Pulmonary artery endothelial cell (primary cell): ENCODE results near the gene RPE. TPM values are rescaled to one million over a fixed set of nuclear protein-coding genes. Genes with fewer than 3 reads are reported as not detected.

ENCODE experiments used
- DNase-seq: peaks from one replicate; pipeline ENCODE4 v3.0.0-alpha.2; 2011; ENCODE audit warnings: low read depth, low spot score
- total RNA-seq: library from RNA; depleted of rRNA; stranded (reverse); fragments of >200 nt; gene quantifications from 2 replicates; pipeline ENCODE4 v1.2.3, GENCODE V29; 2014

RPE gene
- total RNA-seq, result 89.9 and 123 TPM in 2 replicates

DNA sequence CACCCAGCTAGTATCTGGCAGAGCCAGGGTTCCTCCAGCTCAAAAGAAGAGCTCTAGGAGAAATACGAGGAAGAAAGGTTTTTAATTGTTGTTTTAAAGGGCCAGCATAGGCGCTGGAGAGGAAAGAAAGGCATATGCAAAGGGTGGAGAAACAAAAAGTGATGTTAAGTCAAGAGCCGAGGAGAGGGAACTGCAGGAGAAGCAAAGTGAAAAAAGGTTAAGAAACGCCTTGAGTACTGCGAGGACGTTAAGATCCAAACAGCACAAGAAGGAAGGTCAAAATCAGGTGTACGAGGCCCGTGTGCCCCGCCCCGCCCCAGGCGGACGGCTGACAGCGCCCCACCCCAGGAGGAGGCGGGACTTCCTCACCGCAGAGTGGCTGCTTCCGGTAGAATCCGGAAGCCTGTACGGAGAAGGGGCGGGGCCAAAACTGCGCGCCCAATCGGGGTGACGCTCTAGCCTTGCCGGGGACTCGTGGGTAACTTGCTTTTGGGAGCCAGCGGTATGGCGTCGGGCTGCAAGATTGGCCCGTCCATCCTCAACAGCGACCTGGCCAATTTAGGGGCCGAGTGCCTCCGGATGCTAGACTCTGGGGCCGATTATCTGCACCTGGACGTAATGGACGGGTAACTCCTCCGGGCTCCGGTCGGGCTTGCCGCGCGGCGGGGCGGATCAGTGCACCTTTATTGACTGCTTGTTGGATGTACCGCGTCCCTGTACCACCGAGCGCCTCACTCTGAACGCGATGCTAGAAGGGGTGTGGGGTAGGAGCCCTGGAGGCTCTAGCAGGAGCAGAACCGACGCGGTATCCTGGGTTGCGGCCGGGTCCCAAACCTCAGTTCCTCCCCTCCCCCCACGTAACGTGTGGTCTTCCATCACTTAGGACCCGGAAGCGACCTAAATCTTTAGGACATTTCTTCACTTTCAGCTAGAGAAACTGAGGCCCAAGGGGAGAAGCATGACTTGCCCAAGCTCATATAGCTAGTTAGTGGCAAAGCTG is at the start of gene RPE:
TSS of gene RPE (plus strand) at position 481 of the 1,000 bp plus-strand sequence. CDS start at position 505, 24 bp downstream.
- DNase-seq, result peak; percentile 69

DNA sequence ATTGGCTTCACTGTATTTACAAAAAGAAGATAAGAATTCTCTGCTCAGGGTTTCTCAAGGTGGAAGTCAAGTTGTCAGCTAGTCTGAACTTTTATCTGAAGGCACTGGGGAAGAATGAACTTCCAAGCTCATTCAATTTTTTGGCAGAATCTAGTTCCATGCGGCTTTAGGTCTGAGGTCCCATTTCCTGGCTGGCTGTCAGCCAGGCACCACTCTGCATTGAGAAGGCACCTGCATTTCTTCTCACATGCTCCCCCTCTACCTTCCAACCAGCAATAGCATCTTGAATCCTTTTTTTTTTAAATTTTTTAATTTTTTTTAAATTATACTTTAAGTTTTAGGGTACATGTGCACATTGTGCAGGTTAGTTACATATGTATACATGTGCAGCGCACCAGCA is 46.2 kb upstream of the RPE start:
- no peak for DNase-seq

DNA sequence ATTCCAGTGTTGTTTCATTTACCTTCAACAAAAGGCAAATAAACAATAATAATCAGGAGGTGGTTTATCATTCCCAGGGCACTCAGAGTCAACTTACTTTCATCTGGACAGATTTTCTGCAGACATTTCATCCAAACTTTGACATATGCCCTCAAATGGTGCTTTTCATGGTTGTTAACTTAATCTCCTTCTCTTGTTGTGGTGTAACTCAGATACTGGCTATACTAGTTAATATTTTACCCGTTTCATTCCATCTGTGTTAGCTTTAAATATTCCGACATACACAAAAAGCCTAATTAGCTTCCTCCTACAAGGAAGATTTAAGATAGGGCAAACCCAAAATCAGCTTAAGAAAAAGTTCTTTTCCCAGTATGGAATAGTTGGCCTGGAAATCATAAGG is 44.4 kb upstream of the RPE start:
- DNase-seq, result no peak

DNA sequence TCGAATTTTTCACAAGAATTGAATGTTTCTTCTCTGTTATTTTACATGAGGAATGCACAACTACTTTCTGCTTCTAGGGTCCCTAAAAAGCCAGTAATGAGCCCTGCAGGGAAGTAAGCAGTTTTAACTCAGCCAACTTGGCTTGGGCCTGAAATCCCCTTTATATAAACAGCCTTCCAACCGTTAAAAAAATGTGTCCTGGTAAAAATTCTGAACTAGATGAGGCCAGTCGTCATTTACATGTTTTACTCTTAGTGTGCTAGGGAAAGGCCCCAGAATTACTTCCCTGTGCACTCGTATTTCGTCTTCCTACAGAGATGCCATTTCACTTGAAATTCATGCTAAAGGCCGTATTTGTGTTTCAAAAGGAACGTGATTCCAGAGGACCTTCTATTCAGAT is 42.4 kb upstream of the RPE start:
- DNase-seq, result no peak

DNA sequence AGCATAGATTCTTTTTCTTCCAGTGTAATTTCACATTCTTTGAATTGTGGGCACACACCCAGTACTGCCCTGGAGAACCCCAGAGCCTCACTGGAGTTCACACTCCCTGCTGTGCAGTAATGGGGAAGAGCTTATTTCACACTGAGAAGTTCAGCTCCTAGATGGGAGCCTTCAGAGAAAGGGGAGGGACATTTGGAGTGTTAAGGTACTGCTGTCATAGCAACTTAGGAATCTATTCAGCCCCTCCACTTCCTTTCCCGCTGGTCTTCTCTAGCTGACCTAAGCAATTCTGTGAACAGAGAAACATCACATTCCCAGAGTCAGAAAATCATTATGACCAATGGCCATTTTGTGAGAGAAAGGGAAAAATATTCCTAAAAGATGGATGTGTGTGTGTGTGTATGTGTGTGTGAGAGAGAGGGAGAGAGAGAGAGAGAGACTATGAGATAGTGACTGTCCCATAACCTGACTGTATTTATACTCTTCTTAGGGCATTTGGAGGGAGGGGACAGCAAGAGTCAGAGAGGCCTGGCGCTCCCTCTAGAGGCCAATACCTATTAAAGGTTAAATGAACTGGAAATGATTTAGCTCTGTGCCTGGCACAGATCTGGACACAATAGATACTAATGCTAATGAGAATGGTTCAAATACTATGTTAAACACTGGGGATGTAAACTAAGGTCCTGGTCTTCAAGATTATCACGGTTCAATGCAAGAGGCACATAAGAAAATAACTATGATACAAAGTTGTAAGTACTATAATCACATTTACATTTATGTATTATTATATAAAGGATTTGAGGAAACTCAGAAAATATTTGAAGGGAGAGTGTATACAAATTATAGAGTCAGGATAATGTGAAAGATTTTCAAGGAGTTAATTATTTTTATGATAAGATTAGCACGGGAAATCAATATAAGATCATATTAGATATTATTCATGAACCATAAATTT is 41.5 kb upstream of the RPE start:
- peak; percentile 8 for DNase-seq

DNA sequence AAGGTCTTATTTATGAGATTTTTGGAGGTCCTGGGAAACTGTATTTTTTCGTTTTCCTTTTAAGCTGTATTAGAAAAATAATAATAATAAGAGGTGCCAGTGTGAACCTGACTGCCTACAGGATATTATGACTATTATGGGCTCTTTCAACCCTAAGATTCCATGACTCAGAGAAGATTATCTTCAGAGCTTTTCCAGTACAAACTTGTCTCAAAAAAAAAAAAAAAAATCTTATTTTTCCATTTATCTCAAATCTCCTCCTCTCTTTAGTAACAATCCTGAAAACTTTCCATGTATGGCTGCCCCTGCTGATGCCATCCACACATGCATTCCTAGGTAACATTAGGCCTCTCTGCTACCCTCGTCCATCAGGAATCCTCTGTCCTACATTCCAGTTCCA is 36.7 kb upstream of the RPE start:
- no peak for DNase-seq

DNA sequence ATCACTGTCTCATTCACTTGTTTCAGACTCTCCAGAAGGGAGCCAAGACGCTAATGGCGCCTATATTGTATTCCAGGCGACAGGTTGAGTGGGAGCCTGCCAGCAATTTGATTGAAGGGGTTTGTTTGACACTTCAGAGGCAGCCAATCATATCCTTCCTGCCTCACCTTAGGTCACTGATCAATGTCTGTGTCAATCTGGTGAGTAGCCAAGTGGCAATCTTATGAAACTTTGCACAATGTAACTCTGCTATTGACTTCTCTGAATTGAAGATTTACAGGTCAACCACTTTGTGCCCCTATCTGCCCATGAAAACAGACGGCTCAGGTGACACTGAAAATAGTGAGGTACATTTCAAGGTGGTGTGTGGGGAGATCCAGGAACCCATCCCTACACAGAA is 32.7 kb upstream of the RPE start:
- DNase-seq, result no peak

DNA sequence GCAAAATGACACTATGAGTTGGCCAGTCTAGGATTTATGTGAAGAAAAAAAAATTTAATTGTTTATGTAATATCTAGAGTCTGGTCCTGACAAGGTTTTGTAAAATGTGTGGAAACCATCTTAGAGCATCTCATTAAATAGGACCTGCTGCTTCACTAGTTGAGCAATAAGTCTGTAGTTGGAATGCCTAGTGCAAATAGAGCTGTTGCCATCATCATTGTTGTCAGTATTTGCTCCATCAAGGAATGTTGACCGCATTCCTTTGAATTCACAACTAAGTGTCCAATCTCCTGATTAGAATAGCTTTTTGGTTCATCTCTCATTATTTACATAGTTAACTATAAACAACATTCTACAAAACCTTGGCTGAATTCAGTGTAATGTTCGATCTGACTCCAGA is 32.2 kb upstream of the RPE start:
- no peak for DNase-seq

DNA sequence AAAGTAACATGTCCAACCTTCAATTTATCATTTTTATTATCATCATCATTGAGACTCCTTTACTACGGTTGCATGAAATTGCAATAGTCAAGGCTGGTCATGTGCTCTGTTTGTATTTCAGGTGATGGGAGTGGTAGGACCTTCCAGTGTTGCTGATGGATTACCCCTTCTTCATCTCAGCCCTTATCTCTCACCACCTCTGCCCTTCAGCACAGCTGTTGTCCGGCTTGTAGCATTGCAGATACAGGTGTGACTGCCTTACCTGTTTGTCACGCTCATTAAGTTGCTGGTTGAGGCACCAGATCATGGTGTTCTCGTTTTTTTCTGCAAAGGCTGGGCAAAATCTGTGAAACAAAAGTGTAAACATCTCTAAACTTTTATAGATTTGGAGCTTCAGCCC is 31.7 kb upstream of the RPE start:
- DNase-seq, result no peak

DNA sequence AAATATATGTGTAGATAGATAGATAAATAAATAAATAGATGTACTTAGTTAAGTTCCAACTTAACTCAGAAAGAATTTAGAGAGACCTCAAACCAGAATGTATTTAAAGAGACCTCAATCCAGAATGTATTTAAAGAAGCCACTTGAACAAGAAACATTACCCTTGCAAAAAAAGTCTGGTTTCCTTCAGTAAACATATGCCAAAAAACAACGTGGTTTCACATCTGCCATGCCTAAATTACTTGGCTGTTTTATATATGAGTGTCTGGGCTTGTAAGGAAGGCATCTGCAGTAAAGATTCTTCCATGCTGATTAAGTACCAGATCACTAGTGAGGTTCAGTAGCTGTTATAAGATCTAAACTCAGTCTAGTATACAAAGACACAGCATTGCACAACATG is 29.1 kb upstream of the RPE start:
- DNase-seq, result no peak

DNA sequence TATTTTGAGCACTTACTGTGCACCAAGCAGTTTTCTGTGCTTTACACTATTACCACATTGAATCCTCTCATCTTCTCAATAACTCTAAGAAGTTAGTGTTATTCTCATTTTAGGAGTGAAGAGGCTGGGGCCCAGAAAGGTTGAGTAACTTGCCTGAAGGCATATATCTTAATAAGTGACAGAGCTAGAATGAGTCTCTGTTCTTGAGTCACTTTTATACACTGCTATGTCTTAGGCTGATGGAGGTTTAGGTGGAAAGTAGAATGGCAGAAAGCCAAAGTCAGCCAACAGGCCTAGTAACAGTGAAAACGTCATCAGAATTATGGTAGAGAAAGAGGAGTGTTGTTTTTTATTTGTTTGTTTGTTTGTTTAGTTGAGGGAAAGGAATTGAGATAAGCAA is 27.9 kb upstream of the RPE start:
- no peak for DNase-seq

DNA sequence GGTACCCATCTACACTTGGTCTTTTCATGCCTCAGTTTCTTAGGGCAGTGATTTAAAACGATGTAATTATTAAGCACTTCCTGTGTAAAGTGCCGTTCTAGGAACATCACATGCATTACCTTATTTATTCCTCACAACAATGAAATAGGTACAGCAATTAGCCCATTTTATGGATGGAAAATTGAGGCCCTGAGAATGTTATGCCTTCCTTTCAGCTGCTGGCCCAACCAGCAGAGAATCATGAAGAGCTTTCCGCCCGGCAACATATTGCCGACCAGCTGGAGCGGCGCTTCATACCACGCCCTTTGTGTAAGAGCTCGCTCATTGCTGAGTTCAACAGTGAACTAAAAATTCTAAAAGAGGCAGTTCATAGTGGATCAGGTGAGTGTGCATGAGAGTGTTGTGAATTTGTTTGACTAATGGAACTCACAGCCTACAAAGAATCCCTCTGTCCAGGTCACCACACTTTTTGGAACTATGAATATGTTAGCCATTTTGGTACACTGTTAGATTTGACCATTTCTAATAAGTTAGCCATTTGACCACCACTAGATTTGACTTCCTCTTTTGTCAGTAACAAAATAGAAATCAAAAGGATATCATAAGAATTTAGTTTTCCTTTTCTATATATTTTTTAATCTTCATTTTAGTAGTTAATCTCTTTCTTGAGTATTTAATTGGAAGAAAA is 25.6 kb upstream of the RPE start:
- no peak for DNase-seq

DNA sequence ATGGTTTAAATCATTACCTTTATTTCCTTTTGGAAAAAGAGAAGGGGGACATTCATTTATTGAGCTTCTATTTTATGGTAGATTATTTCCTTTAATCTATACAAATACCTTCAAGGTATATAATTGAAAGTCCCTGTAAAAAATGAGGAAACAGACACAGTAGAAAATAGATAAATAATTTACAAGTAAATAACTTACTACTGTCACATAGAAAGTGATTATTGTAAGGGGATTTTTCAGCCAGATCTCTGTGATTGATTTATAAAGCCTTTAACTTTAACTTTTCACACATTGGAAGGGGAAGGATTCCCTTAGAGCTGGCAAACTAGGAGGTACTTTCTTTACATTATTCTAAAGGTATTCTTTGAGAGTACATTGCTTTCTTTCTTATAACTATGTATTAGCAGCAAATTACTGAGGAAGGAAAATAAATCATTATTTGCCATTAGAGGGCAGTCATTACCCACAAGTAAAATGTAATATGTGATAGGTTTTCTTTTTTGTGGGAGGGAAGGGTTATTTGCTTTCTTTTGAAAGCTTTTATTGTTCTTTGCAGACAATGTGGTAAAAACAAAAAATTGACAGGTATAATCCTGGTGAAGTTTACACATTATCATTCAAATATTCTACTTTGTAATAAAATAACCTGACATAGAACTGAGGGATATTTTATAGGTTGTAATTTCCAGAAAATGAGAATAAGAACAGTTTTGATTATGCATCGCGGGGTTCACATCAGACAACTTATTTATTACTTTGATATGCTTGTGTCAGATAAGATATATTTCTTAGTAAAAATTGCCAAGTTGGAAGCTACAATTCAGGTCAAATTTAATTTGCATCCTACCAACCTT is 24.8 kb upstream of the RPE start:
- no peak for DNase-seq

DNA sequence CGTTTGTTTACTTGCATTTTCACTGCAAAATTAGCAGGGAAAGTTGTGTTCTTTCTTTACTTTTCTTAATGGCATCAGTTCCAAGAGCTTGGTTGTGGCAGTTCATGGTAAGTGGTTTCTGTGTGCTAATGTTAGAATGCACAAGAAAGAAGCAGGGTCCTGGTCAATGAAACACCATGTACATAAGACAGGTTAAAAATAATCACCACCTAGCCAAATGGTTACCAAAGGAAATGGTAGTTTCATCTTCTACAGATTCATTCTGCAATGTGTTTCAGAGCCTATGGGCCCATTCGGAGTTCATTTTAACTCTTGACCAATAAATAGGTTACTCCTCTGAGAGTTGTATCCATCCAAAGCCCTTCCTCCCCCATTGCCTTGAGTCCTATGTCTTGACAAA is 18.1 kb upstream of the RPE start:
- DNase-seq, result no peak

DNA sequence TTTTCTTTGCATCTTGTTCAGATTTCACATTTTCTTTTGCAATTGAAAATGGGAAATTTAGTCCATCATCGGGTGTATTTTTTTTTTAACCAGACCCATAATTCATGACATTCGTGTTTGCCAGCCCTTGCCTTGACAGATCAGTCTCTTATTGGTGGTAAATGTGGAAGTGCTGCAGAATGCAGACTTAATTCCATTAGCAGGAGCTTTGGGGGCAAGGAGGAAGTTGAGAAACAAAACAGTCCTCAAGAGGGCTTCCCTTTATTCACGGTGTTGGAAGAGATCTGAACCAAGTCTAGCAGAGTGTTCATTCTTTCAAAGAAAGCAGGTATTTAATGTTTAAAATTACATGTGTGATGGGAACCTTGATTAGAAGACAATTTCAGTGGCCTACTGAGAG is 16.6 kb upstream of the RPE start:
- no peak for DNase-seq

DNA sequence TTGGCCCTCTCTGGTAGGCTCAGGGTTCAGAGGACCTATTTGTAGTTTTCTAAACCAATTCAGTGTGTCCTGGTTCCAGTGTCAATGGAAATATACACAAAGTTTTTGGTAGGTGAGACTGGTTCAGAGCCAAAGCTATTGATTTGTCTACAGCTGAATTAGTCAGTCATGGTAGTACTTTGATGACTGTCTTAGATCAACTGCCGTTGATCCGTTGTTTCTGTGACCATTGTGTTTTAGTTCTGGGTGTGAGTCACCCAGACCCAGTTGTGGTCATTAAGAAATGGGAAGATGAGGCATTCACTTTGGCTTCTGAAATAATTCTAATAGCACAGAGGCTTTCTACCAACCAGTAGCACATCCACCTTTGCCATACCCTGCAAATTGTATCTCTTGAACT is 16.0 kb upstream of the RPE start:
- DNase-seq, result no peak

DNA sequence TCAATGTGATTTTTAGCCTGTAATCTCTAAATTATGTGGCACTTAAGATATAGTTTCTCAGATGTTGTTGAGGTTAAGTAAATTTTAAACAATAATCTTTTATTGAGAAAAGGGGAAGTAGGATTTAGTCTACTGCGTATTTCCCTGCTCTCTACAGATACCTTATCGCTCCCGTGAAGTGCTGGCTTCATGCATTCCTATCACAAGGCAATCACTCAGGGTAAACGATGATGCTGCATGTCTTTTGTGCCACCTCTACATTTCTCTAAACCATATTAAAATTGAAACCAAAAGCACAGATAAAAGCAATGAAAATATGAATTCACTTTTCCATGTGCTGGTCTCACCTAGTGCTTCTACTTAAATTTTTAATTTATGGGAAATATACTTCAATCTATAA is 14.4 kb upstream of the RPE start:
- DNase-seq, result no peak

DNA sequence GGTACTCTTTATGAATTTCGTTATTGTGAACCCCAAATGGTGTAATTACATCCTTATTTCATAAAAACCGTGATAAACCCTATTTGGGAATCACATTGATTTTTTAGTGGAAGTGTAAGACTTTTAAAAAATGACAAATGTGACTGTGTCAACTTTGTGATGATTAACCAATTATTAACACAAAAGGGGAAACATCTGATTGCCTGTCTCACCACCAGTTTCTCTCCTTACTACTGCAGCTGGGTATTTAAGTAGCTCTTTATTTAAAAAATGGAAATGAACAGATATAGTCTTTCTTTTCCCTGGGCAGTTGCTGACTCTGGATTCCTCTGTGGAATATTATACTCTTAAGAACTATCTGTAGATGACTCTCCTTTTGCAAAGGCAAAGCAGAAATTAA is 11.6 kb upstream of the RPE start:
- no peak for DNase-seq

DNA sequence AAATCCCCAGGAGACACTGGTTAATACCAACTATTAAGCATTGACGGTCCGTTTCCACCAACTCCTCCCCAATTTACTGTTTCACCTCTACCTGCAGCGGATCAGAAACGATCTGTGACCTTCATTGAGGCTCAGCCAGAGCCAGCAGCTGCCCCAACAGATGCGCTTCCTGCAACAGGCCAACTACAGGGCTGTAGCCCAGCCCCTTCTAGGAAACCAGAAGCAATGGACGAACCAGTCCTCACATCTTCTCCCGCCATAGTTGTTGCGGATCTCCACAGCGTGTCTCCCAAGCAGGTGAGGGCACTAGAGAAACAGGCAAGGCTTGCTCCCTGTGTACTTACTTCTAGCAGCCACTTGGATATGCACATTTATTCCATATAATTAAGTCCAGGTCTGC is 8.5 kb upstream of the RPE start:
- DNase-seq, result no peak

DNA sequence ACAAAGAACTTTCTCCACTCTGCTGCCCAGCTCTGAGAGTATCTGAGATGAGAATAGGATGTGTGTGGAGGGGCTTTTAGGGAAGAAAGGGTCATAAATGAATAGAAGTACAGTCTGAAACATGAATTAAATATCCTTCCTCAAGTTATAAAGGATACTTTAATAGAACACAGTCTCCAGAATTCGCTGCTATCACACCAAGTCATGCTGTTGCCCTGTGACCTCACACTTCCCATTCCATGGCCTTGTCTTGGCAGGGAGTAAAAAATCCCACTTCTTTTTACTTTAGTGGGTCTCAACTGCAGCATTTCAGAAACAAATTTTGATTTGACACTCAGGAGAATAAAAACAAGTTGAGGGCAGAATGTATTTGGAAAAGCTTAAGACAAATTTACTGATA is 3.8 kb upstream of the RPE start:
- DNase-seq, result peak; percentile 52
